ENCODE data around the gene CISH.

GRCh38 chr3:50653937-50654595, 42.5 kb upstream of the CISH start:
- no peak for TF ChIP-seq POLR2A (IDR thresholded peaks at IDR 0.05; ENCODE audit: low read depth, low read length)
- no peak for TF ChIP-seq YY1 (IDR thresholded peaks at IDR 0.05; ENCODE audit: low read depth, low read length)
- no peak for TF ChIP-seq RAD21 (IDR thresholded peaks at IDR 0.05; ENCODE audit: insufficient read depth, low read depth, low read length)
- TF ChIP-seq CTCF (IDR thresholded peaks at IDR 0.05 in 2 of 3, conservative IDR thresholded peaks at IDR 0.05 in 1 of 3; ENCODE audit: control insufficient read depth in 2 of 3, extremely low read depth in 1 of 3, insufficient read depth in 1 of 3, low read depth in 3 of 3, low read length in 3 of 3) = no peak
- TF ChIP-seq TCF7 (IDR thresholded peaks at IDR 0.05; ENCODE audit: borderline replicate concordance) = no peak
- TF ChIP-seq CEBPZ (IDR thresholded peaks at IDR 0.05; ENCODE audit: low read depth, low read length) = no peak
- no peak for TF ChIP-seq MAX (IDR thresholded peaks at IDR 0.05; ENCODE audit: low read depth, low read length)
- TF ChIP-seq MXI1 (IDR thresholded peaks at IDR 0.05; ENCODE audit: low read depth, low read length) = no peak

Data from GM12878 (cell line).